MM.1S (cell line): ENCODE results near the gene CEMIP2.
"Not testable (repeated sequence)": the region's sequence is repeated elsewhere in the genome, so short reads cannot be mapped to it uniquely, and the experiment has no call there.

Experiments
- EZH2 ChIP-seq: fragments of 300-600 bp; sonication (generic); optimal IDR thresholded peaks from 2 replicates; pipeline ENCODE3; 2017; ENCODE audit warnings: low read depth, mild to moderate bottlenecking, antibody characterized with exemption, low read length, mixed read lengths
- TF ChIP-seq, protein P1 (sequence below): fragments of 300-600 bp; sonication (generic); IDR thresholded peaks from 2 replicates; pipeline ENCODE4 v1.5.1; 2016; ENCODE audit warnings: antibody characterized with exemption, low read length, mixed read lengths

GRCh38 chr9:71657276-71657675 is 111.0 kb downstream of the CEMIP2 start:
- TF ChIP-seq, protein P1, sequence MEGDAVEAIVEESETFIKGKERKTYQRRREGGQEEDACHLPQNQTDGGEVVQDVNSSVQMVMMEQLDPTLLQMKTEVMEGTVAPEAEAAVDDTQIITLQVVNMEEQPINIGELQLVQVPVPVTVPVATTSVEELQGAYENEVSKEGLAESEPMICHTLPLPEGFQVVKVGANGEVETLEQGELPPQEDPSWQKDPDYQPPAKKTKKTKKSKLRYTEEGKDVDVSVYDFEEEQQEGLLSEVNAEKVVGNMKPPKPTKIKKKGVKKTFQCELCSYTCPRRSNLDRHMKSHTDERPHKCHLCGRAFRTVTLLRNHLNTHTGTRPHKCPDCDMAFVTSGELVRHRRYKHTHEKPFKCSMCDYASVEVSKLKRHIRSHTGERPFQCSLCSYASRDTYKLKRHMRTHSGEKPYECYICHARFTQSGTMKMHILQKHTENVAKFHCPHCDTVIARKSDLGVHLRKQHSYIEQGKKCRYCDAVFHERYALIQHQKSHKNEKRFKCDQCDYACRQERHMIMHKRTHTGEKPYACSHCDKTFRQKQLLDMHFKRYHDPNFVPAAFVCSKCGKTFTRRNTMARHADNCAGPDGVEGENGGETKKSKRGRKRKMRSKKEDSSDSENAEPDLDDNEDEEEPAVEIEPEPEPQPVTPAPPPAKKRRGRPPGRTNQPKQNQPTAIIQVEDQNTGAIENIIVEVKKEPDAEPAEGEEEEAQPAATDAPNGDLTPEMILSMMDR: not testable (repeated sequence)
- TF ChIP-seq EZH2: not testable (repeated sequence)
